SU-DHL-6 (cell line): ENCODE data around the gene CORO7.

ENCODE experiments used
- H2AFZ ChIP-seq: fragments of 200-600 bp; sonication (generic); 2 replicates; pipeline ENCODE4 v1.6.1; 2014; ENCODE audit warnings: low read depth, mild to moderate bottlenecking, moderate library complexity, mixed read lengths, antibody characterized with exemption, low read length; ENCODE audit not compliant: severe bottlenecking
- H3F3A ChIP-seq: fragments of 200-600 bp; shearing (Covaris generic); 2 replicates; pipeline ENCODE4 v1.6.0; 2016; ENCODE audit warnings: antibody characterized with exemption, mild to moderate bottlenecking; ENCODE audit not compliant: insufficient read depth
- H3K27ac ChIP-seq: fragments of 200-600 bp; sonication (generic); 2 replicates; pipeline ENCODE4 v1.5.1; 2016; ENCODE audit warnings: low read depth, mild to moderate bottlenecking, low read length, moderate library complexity, mixed read lengths
- H3K27me3 ChIP-seq: fragments of 200-600 bp; sonication (generic), shearing (Covaris generic); 2 replicates; pipeline ENCODE4 v1.6.0; 2014; ENCODE audit warnings: mild to moderate bottlenecking, low read length
- H3K36me3 ChIP-seq: fragments of 200-600 bp; sonication (generic); 2 replicates; pipeline ENCODE4 v1.6.1; 2014; ENCODE audit warnings: mild to moderate bottlenecking, low read length, mixed read lengths
- H3K4me2 ChIP-seq: fragments of 300-600, 200-600 bp; shearing (Covaris generic), sonication (generic); 2 replicates; pipeline ENCODE4 v1.6.0; 2014; ENCODE audit warnings: low read length, low read depth, mild to moderate bottlenecking; ENCODE audit not compliant: poor library complexity, severe bottlenecking
- H3K4me3 ChIP-seq: fragments of 200-600 bp; sonication (generic); 2 replicates; pipeline ENCODE4 v1.5.1; 2014; ENCODE audit warnings: antibody characterized with exemption, low read length, mild to moderate bottlenecking, mixed read lengths; ENCODE audit not compliant: insufficient read depth, poor library complexity, severe bottlenecking
- H3K79me2 ChIP-seq: fragments of 200-600 bp; sonication (generic); 2 replicates; pipeline ENCODE4 v1.6.1; 2014; ENCODE audit warnings: mild to moderate bottlenecking, low read length, moderate library complexity; ENCODE audit not compliant: insufficient read depth
- H3K9ac ChIP-seq: fragments of 200-600 bp; sonication (generic); 2 replicates; pipeline ENCODE4 v1.7.0; 2014; ENCODE audit warnings: mild to moderate bottlenecking, low read length
- H3K9me2 ChIP-seq: fragments of 200-600 bp; sonication (generic); replicated peaks from 2 replicates; pipeline ENCODE4 v1.6.1; 2014; ENCODE audit warnings: low read length; ENCODE audit not compliant: insufficient read depth
- H3K9me3 ChIP-seq: fragments of 200-600 bp; sonication (generic); 2 replicates; pipeline ENCODE4 v1.6.1; 2014; ENCODE audit warnings: low read length, mixed read lengths; ENCODE audit not compliant: insufficient read depth
- H4K20me1 ChIP-seq: fragments of 200-600 bp; sonication (generic); 2 replicates; pipeline ENCODE4 v1.6.1; 2014; ENCODE audit warnings: low read depth, mild to moderate bottlenecking, antibody characterized with exemption, low read length, moderate library complexity, mixed read lengths
- CTCF ChIP-seq: fragments of 200-600 bp; sonication (generic); IDR thresholded peaks from one replicate; pipeline ENCODE4 v1.5.1; 2017; ENCODE audit warnings: antibody characterized with exemption, mild to moderate bottlenecking, low read length, moderate library complexity; ENCODE audit not compliant: insufficient read depth, poor library complexity, severe bottlenecking
- EZH2phosphoT487 ChIP-seq: fragments of 200-600 bp; sonication (generic), shearing (Covaris generic); conservative IDR thresholded peaks from 2 replicates; pipeline ENCODE4 v1.6.1; 2018; ENCODE audit warnings: mild to moderate bottlenecking, antibody characterized with exemption, low read length, moderate library complexity, mixed read lengths

Gene CORO7

GRCh38 chr16:4411684-4412083 lies 4.7 kb downstream of the CORO7 start:
- no peak overlapping the region for H3K4me3 ChIP-seq
- H3K27ac ChIP-seq: no peak overlapping the region
- no peak for TF ChIP-seq EZH2phosphoT487
- TF ChIP-seq CTCF: no peak
- H3K79me2 ChIP-seq: peaks cover 34% of the 10 kb centered on the region
- peaks cover 5% of the 10 kb centered on the region; the same call in 1 of the 2 replicates for H4K20me1 ChIP-seq
- H3K36me3 ChIP-seq: no peaks in the 10 kb centered on the region
- H2AFZ ChIP-seq: no peak overlapping the region
- no peak overlapping the region for H3K9ac ChIP-seq
- no peak overlapping the region for H3K4me2 ChIP-seq
- no peaks in the 10 kb centered on the region for H3K9me3 ChIP-seq
- no peaks in the 10 kb centered on the region for H3K9me2 ChIP-seq
- no peaks in the 10 kb centered on the region for H3K27me3 ChIP-seq
- peaks cover 13% of the 10 kb centered on the region; the same call in 1 of the 2 replicates for H3F3A ChIP-seq

DNA sequence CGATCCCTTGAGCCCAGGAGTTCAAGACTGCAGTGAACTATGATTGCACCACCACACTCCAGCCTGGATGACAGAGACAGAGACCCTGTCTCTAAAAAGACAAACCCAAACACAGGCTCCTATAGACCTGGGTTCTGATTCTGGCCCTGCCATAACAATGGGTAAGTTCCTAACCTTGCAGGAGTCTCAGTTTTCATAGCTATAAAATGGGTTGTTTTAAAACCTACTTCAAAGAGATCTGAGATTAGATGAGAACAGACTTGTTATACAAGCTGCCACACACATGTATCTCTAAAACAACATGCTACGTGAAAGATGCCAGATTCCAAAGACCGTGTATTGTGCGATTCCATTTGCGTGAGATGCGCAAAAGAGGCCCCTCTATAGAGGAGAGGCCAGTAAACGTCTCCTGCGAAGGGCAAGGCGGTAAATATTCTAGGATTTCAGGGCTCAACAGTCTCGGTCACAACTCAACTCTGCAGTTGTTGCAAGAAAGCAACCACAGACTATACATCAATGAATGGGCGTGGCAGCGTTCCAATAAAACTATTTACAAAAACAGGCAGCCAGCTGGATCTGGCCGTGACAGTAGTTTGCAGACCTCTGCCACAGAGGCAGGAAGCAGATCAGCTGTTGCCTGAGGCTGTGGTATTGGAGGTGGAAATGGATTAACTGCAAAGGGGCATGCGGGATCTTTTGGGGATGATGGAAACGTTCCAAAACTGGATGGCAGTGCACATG lies 5.9 kb downstream of the CORO7 start:
- Histone ChIP-seq H3K36me3 (no peaks in the 10 kb centered on the region), H3K27me3 (no peaks in the 10 kb centered on the region), H3K9ac (no peak overlapping the region)

DNA sequence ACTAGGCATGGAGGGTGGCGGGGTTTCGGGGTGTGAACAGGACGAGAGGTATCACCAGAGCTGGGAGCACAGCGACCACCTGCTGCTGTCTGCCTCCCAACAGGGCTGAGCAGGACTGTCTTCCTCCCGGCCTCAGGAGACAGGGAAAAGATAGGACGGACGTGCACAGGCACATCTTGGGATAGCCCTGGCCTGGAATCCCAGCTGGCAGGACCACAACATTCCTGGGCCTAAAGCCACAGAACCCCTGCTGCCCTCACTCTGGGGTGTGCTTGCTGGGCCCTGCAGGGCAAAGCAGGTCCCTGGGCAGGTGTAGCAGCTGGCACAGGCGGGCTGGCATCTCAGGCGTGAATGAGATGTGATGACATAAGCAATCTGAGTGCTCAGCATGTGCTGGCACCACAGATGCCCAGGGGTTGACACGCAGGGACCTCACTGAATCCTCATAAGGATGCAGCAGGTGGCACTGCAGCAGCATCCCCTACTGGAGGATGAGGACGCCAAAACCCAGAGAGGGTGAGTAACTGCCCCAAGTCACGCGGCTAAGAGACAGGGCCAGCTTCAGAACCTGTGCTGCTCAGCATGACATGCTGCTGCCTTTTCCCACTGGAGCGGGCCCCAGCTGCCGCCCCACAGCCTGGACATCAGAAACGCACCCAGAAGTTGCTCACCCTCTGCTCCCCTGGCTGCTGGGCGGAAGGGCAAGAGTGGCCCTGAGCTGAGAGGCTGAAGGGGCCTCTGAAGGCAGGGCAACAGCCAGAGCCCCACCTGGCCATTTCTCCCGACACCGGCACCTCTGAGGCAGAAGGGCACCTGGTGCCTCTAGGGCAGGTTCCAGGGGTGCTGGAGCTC lies 7.1 kb downstream of the CORO7 start:
- H3K4me2 ChIP-seq: no peak overlapping the region
- H4K20me1 ChIP-seq: no peaks in the 10 kb centered on the region
- H3K4me3 ChIP-seq: no peak overlapping the region
- H3K27ac ChIP-seq: no peak overlapping the region
- no peaks in the 10 kb centered on the region for H3K9me3 ChIP-seq
- H3K27me3 ChIP-seq: no peaks in the 10 kb centered on the region
- peaks cover 15% of the 10 kb centered on the region for H3K79me2 ChIP-seq
- TF ChIP-seq EZH2phosphoT487 (no peak), CTCF (no peak)
- H3F3A ChIP-seq: peaks cover 1% of the 10 kb centered on the region; the same call in 1 of the 2 replicates
- H3K9me2 ChIP-seq: no peaks in the 10 kb centered on the region
- no peak overlapping the region for H3K9ac ChIP-seq
- H2AFZ ChIP-seq: no peak overlapping the region
- no peaks in the 10 kb centered on the region for H3K36me3 ChIP-seq

More for the DNA sequence above, 5.9 kb downstream of the CORO7 start:
- H3K9me3 ChIP-seq: no peaks in the 10 kb centered on the region
- H3K27ac ChIP-seq: no peak overlapping the region
- peaks cover 27% of the 10 kb centered on the region for H3K79me2 ChIP-seq
- TF ChIP-seq CTCF (no peak), EZH2phosphoT487 (no peak)
- no peak overlapping the region for H3K4me2 ChIP-seq
- H2AFZ ChIP-seq: no peak overlapping the region
- peaks cover 5% of the 10 kb centered on the region; the same call in 1 of the 2 replicates for H4K20me1 ChIP-seq
- no peaks in the 10 kb centered on the region for H3K9me2 ChIP-seq
- H3F3A ChIP-seq: peaks cover 12% of the 10 kb centered on the region; the same call in 1 of the 2 replicates
- H3K4me3 ChIP-seq: no peak overlapping the region
